HCT116 (cell line): ENCODE results near the gene ATXN7L1. TPM values are rescaled to one million over a fixed set of nuclear protein-coding genes. Genes with fewer than 3 reads are reported as not detected.
"Not testable (repeated sequence)": the region's sequence is repeated elsewhere in the genome, so short reads cannot be mapped to it uniquely, and the experiment has no call there.

Experiments used
- ATAC-seq: fragments of 200-7000 bp; cut with Tn5 transposase; 2 replicates; pipeline ENCODE4 v1.9.1; 2020; ENCODE audit warnings: mild to moderate bottlenecking, moderate library complexity
- BruUV-seq: library from RNA; stranded (reverse); fragments of 400-500 nt; replicated peaks from 2 replicates; lab custom pipeline; 2021; lab: Mats Ljungman, UMichigan
- CTCF ChIA-PET: fragments of 300-600 bp; sonication (Branson Sonifier 250); formaldehyde crosslinking; loops from one replicate; lab custom pipeline; 2021; ENCODE audit warnings: antibody characterized with exemption; lab: Charles Lee
- POLR2A ChIA-PET: fragments of 300-600, 350-600 bp; sonication (Branson Sonifier 250); formaldehyde crosslinking; loops from one replicate; lab custom pipeline; 2021; ENCODE audit warnings: antibody characterized with exemption; lab: Charles Lee
- RAD21 ChIA-PET, 2 experiments: fragments of 300-600 bp; sonication (Branson Sonifier 250); formaldehyde crosslinking; loops; one replicate each; lab custom pipeline; 2023; ENCODE audit warnings: low total read pairs in 2 of 2; ENCODE audit not compliant: uncharacterized antibody in 2 of 2, unreplicated experiment in 2 of 2, low non-redundant PET in 1 of 2; lab: Charles Lee
- DNase-seq: peaks from one replicate; pipeline ENCODE4 v3.0.0-alpha.2; 2010; ENCODE audit warnings: low read depth, low spot score
- H2AFZ ChIP-seq: fragments of 200-600 bp; shearing (Covaris generic), sonication (generic); 2 replicates; pipeline ENCODE4 v1.6.1; 2017; ENCODE audit warnings: low read depth, mixed run types, mixed read lengths, antibody characterized with exemption, low read length; ENCODE audit not compliant: poor library complexity, severe bottlenecking
- H3K27ac ChIP-seq: 2 replicates; pipeline ENCODE4 v1.5.1; 2012; ENCODE audit warnings: low read depth, low read length
- H3K27me3 ChIP-seq: fragments of 200-600 bp; sonication (generic); 2 replicates; pipeline ENCODE4 v1.6.1; 2016; ENCODE audit warnings: mixed run types, low read length, mixed read lengths; ENCODE audit not compliant: insufficient read depth
- H3K36me3 ChIP-seq, 2 experiments: fragments of 200-500 bp in 1 of 2; fragments of 200-600 bp in 1 of 2; sonication (Bioruptor generic) in 1 of 2; sonication (generic) in 1 of 2; 2 replicates each; pipeline versions ENCODE4 v1.5.1 to v1.6.1; 2014 to 2016; ENCODE audit warnings: low read length in 2 of 2, inconsistent platforms in 1 of 2, mixed read lengths in 1 of 2, mixed run types in 1 of 2; ENCODE audit not compliant: insufficient read depth in 2 of 2, control insufficient read depth in 1 of 2
- H3K4me1 ChIP-seq, 2 experiments: fragments of 200-600 bp in 1 of 2; sonication (generic) in 1 of 2; 2 replicates each; pipeline versions ENCODE4 v1.5.1 to v1.6.1; 2012 to 2017; ENCODE audit warnings: low read length in 2 of 2, inconsistent platforms in 1 of 2, mild to moderate bottlenecking in 1 of 2, mixed read lengths in 1 of 2, mixed run types in 1 of 2, moderate library complexity in 1 of 2; ENCODE audit not compliant: insufficient read depth in 2 of 2, control insufficient read depth in 1 of 2
- H3K4me2 ChIP-seq: fragments of 200-600 bp; sonication (generic); 2 replicates; pipeline ENCODE4 v1.6.1; 2017; ENCODE audit warnings: mixed run types, low read length, mixed read lengths
- H3K4me3 ChIP-seq, 2 experiments: fragments of 200-600 bp in 1 of 2; sonication (generic) in 1 of 2; replicated peaks in 1 of 2; 2 replicates each; pipeline ENCODE4 v1.5.1; 2011 to 2016; ENCODE audit warnings: low read length in 2 of 2, control low read depth in 1 of 2, low read depth in 1 of 2, mild to moderate bottlenecking in 1 of 2, mixed read lengths in 1 of 2, mixed run types in 1 of 2
- H3K79me2 ChIP-seq: fragments of 200-600 bp; sonication (generic); 2 replicates; pipeline ENCODE4 v1.6.1; 2017; ENCODE audit warnings: mild to moderate bottlenecking, mixed run types, low read length, moderate library complexity, mixed read lengths; ENCODE audit not compliant: insufficient read depth
- H3K9ac ChIP-seq: fragments of 200-600 bp; sonication (generic); 2 replicates; pipeline ENCODE4 v1.6.1; 2016; ENCODE audit warnings: low read length, mixed read lengths
- H3K9me2 ChIP-seq: fragments of 200-600 bp; sonication (generic), shearing (Covaris generic); 2 replicates; pipeline ENCODE4 v1.6.1; 2017; ENCODE audit warnings: mixed run types, mild to moderate bottlenecking, moderate library complexity; ENCODE audit not compliant: insufficient read depth
- H3K9me3 ChIP-seq, 2 experiments: fragments of 200-500 bp in 1 of 2; fragments of 200-600 bp in 1 of 2; sonication (Bioruptor generic) in 1 of 2; sonication (generic) in 1 of 2; 2 replicates each; pipeline ENCODE4 v1.6.1; 2014 to 2017; ENCODE audit warnings: low read length in 2 of 2, mixed read lengths in 2 of 2, inconsistent platforms in 1 of 2, low read depth in 1 of 2, mild to moderate bottlenecking in 1 of 2, mixed run types in 1 of 2, moderate library complexity in 1 of 2; ENCODE audit not compliant: control insufficient read depth in 1 of 2, insufficient read depth in 1 of 2
- H4K20me1 ChIP-seq: fragments of 200-600 bp; sonication (generic), shearing (Covaris generic); 2 replicates; pipeline ENCODE4 v1.6.1; 2017; ENCODE audit warnings: mixed run types, mild to moderate bottlenecking, moderate library complexity; ENCODE audit not compliant: insufficient read depth
- CEBPB ChIP-seq: IDR thresholded peaks from 2 replicates; pipeline ENCODE4 v1.6.1; 2012; ENCODE audit warnings: low read depth
- FOSL1 ChIP-seq: IDR thresholded peaks from 2 replicates; pipeline ENCODE4 v1.6.1; 2012; ENCODE audit warnings: low read depth
- POLR2A ChIP-seq: IDR thresholded peaks from 2 replicates; pipeline ENCODE4 v1.7.0; 2011; ENCODE audit warnings: borderline replicate concordance; ENCODE audit not compliant: insufficient read depth, insufficient read length; ENCODE audit errors: extremely low read depth
- POLR2AphosphoS5 ChIP-seq: IDR thresholded peaks from 2 replicates; pipeline ENCODE4 v1.6.1; 2011; ENCODE audit warnings: mild to moderate bottlenecking, low read depth, low read length, moderate library complexity
- TCF7L2 ChIP-seq: IDR thresholded peaks from 2 replicates; pipeline ENCODE4 v1.7.0; 2011; ENCODE audit warnings: borderline replicate concordance, inconsistent platforms; ENCODE audit not compliant: insufficient read depth, insufficient read length; ENCODE audit errors: extremely low read depth
- ZBTB33 ChIP-seq: IDR thresholded peaks from 2 replicates; pipeline ENCODE4 v1.6.1; 2011; ENCODE audit warnings: mild to moderate bottlenecking, low read length, moderate library complexity; ENCODE audit not compliant: insufficient replicate concordance; ENCODE audit errors: extremely low read depth
- ZFX ChIP-seq: fragments of 450-650 bp; IDR thresholded peaks from 2 replicates; pipeline ENCODE4 v1.6.1; 2017
- intact Hi-C: fragments of 100-400 bp; cut with micrococcal nuclease; formaldehyde crosslinking; loops from 2 replicates; pipeline ENCODE4 v1.10.0; 2022
- total RNA-seq: library from RNA; stranded (reverse); gene quantifications from one replicate; pipeline ENCODE4 v1.2.1, GENCODE V29; 2021; ENCODE audit not compliant: unreplicated experiment

The ATXN7L1 gene
- total RNA-seq, 1 experiment from 2014 or later: 11.5 TPM

GRCh38 chr7:105846404-105846803 lies 30.0 kb downstream of the ATXN7L1 start:
- ATAC-seq: no peak
- DNase-seq: no peak
- no peaks in the 10 kb centered on the region for H3K9me2 ChIP-seq
- H3K27me3 ChIP-seq: no peaks in the 10 kb centered on the region
- ChIA-PET POLR2A (no interaction called here), RAD21 (no interaction called here), CTCF (no interaction called here)
- H4K20me1 ChIP-seq: no peaks in the 10 kb centered on the region
- H3K79me2 ChIP-seq: peaks cover 8% of the 10 kb centered on the region; the same call in 1 of the 2 replicates
- no peak overlapping the region for H3K4me2 ChIP-seq
- TF ChIP-seq POLR2A: no peak
- no peak for TF ChIP-seq TCF7L2
- no peak for TF ChIP-seq FOSL1
- TF ChIP-seq POLR2AphosphoS5: no peak
- TF ChIP-seq ZFX: no peak
- TF ChIP-seq CEBPB: no peak
- no peak for TF ChIP-seq ZBTB33
- H3K36me3 ChIP-seq: no peaks in the 10 kb centered on the region
- no peak overlapping the region for H2AFZ ChIP-seq
- peaks cover 6 to 21% of the 10 kb centered on the region in 2 experiments for H3K4me1 ChIP-seq
- H3K9me3 ChIP-seq: no peaks in the 10 kb centered on the region
- no peak overlapping the region for H3K4me3 ChIP-seq
- intact Hi-C loops: no loop called here
- H3K27ac ChIP-seq: no peak overlapping the region
- H3K9ac ChIP-seq: no peak overlapping the region
- BruUV-seq: no TSS peak

GRCh38 chr7:105844681-105845080 lies 31.7 kb downstream of the ATXN7L1 start:
- H3K4me2 ChIP-seq, H2AFZ ChIP-seq, H3K27me3 ChIP-seq, POLR2A ChIA-PET, CTCF ChIA-PET, intact Hi-C loops, H3K36me3 ChIP-seq, H3K9ac ChIP-seq, H3K4me3 ChIP-seq, RAD21 ChIA-PET, H3K79me2 ChIP-seq, H4K20me1 ChIP-seq, H3K9me3 ChIP-seq, DNase-seq, BruUV-seq, ATAC-seq, H3K27ac ChIP-seq, H3K9me2 ChIP-seq: not testable (repeated sequence)
- peaks cover 5 to 25% of the 10 kb centered on the region in 2 experiments for H3K4me1 ChIP-seq
